ENCODE measurements around the gene GLRX2.

The GLRX2 gene

GRCh38 chr1:193079187-193079586, 26.0 kb downstream of the GLRX2 start:
- DNase-seq (ENCODE audit: low read depth, low spot score) = no peak
- H3K36me3 ChIP-seq (ENCODE audit: insufficient read depth, insufficient read length, low read length) = peaks cover 80% of the 10 kb centered on the region
- peaks cover 18% of the 10 kb centered on the region for H3K9me3 ChIP-seq (ENCODE audit: insufficient read depth, low read length)
- no peak overlapping the region for H3K9ac ChIP-seq (ENCODE audit: insufficient read length, low read depth)
- no peak for TF ChIP-seq SUZ12 (IDR thresholded peaks at IDR 0.05; ENCODE audit: extremely low read depth, insufficient read depth, insufficient read length)
- TF ChIP-seq ZNF274 (IDR thresholded peaks at IDR 0.05; ENCODE audit: low read depth, low read length) = no peak
- TF ChIP-seq YY1 (IDR thresholded peaks at IDR 0.05; ENCODE audit: insufficient read depth, insufficient read length) = no peak
- H3K4me3 ChIP-seq (ENCODE audit: insufficient read length, low read depth) = no peak overlapping the region
- no peaks in the 10 kb centered on the region for H3K27me3 ChIP-seq (ENCODE audit: insufficient read depth, insufficient read length)
- no peaks in the 10 kb centered on the region for H3K4me1 ChIP-seq (ENCODE audit: insufficient read depth, insufficient read length)

GRCh38 chr1:193077991-193078390, 27.2 kb downstream of the GLRX2 start:
- H3K9me3 ChIP-seq (ENCODE audit: insufficient read depth, low read length) = peaks cover 23% of the 10 kb centered on the region
- H3K9ac ChIP-seq (ENCODE audit: insufficient read length, low read depth) = no peak overlapping the region
- no peaks in the 10 kb centered on the region for H3K27me3 ChIP-seq (ENCODE audit: insufficient read depth, insufficient read length)
- H3K36me3 ChIP-seq (ENCODE audit: insufficient read depth, insufficient read length, low read length) = peaks cover 73% of the 10 kb centered on the region
- no peaks in the 10 kb centered on the region for H3K4me1 ChIP-seq (ENCODE audit: insufficient read depth, insufficient read length)
- TF ChIP-seq YY1 (IDR thresholded peaks at IDR 0.05; ENCODE audit: insufficient read depth, insufficient read length) (no peak), ZNF274 (IDR thresholded peaks at IDR 0.05; ENCODE audit: low read depth, low read length) (no peak), SUZ12 (IDR thresholded peaks at IDR 0.05; ENCODE audit: extremely low read depth, insufficient read depth, insufficient read length) (no peak)
- no peak overlapping the region for H3K4me3 ChIP-seq (ENCODE audit: insufficient read length, low read depth)
- DNase-seq (ENCODE audit: low read depth, low spot score) = no peak

- H3K4me3 ChIP-seq (ENCODE audit: insufficient read length, low read depth) = no peak overlapping the region
- no peaks in the 10 kb centered on the region for H3K4me1 ChIP-seq (ENCODE audit: insufficient read depth, insufficient read length)
- DNase-seq (ENCODE audit: low read depth, low spot score) = no peak
- no peak overlapping the region for H3K9ac ChIP-seq (ENCODE audit: insufficient read length, low read depth)
- TF ChIP-seq ZNF274 (IDR thresholded peaks at IDR 0.05; ENCODE audit: low read depth, low read length) = no peak
- no peak for TF ChIP-seq SUZ12 (IDR thresholded peaks at IDR 0.05; ENCODE audit: extremely low read depth, insufficient read depth, insufficient read length)
- TF ChIP-seq YY1 (IDR thresholded peaks at IDR 0.05; ENCODE audit: insufficient read depth, insufficient read length) = no peak
- 0 out of 2 replicates have a peak, but pooled peaks cover 6% of the 10 kb centered on the region for H3K9me3 ChIP-seq (ENCODE audit: insufficient read depth, low read length)
- peaks cover 53% of the 10 kb centered on the region for H3K36me3 ChIP-seq (ENCODE audit: insufficient read depth, insufficient read length, low read length)
- H3K27me3 ChIP-seq (ENCODE audit: insufficient read depth, insufficient read length) = no peaks in the 10 kb centered on the region
Observed at GRCh38 chr1:193070942-193071341, 34.3 kb downstream of the GLRX2 start.

- Histone ChIP-seq H3K9me3 (ENCODE audit: insufficient read depth, low read length) (0 out of 2 replicates have a peak, but pooled peaks cover 6% of the 10 kb centered on the region), H3K27me3 (ENCODE audit: insufficient read depth, insufficient read length) (no peaks in the 10 kb centered on the region), H3K36me3 (ENCODE audit: insufficient read depth, insufficient read length, low read length) (peaks cover 53% of the 10 kb centered on the region), H3K4me3 (ENCODE audit: insufficient read length, low read depth) (no peak overlapping the region), H3K9ac (ENCODE audit: insufficient read length, low read depth) (no peak overlapping the region), H3K4me1 (ENCODE audit: insufficient read depth, insufficient read length) (no peaks in the 10 kb centered on the region)
- no peak for TF ChIP-seq ZNF274 (IDR thresholded peaks at IDR 0.05; ENCODE audit: low read depth, low read length)
- TF ChIP-seq YY1 (IDR thresholded peaks at IDR 0.05; ENCODE audit: insufficient read depth, insufficient read length) = no peak
- no peak for TF ChIP-seq SUZ12 (IDR thresholded peaks at IDR 0.05; ENCODE audit: extremely low read depth, insufficient read depth, insufficient read length)
- no peak for DNase-seq (ENCODE audit: low read depth, low spot score)
Observed at GRCh38 chr1:193070386-193070753, 34.8 kb downstream of the GLRX2 start.

- Histone ChIP-seq H3K4me1 (ENCODE audit: insufficient read depth, insufficient read length) (no peaks in the 10 kb centered on the region), H3K9ac (ENCODE audit: insufficient read length, low read depth) (no peak overlapping the region), H3K9me3 (ENCODE audit: insufficient read depth, low read length) (0 out of 2 replicates have a peak, but pooled peaks cover 6% of the 10 kb centered on the region), H3K27me3 (ENCODE audit: insufficient read depth, insufficient read length) (no peaks in the 10 kb centered on the region), H3K36me3 (ENCODE audit: insufficient read depth, insufficient read length, low read length) (peaks cover 51% of the 10 kb centered on the region), H3K4me3 (ENCODE audit: insufficient read length, low read depth) (no peak overlapping the region)
- DNase-seq (ENCODE audit: low read depth, low spot score) = no peak
- no peak for TF ChIP-seq YY1 (IDR thresholded peaks at IDR 0.05; ENCODE audit: insufficient read depth, insufficient read length)
- TF ChIP-seq SUZ12 (IDR thresholded peaks at IDR 0.05; ENCODE audit: extremely low read depth, insufficient read depth, insufficient read length) = no peak
- no peak for TF ChIP-seq ZNF274 (IDR thresholded peaks at IDR 0.05; ENCODE audit: low read depth, low read length)
Observed at GRCh38 chr1:193069748-193070385, 35.3 kb downstream of the GLRX2 start.

GRCh38 chr1:193068013-193068412, 37.2 kb downstream of the GLRX2 start:
- no peak for DNase-seq (ENCODE audit: low read depth, low spot score)
- TF ChIP-seq SUZ12 (IDR thresholded peaks at IDR 0.05; ENCODE audit: extremely low read depth, insufficient read depth, insufficient read length) = no peak
- no peak for TF ChIP-seq ZNF274 (IDR thresholded peaks at IDR 0.05; ENCODE audit: low read depth, low read length)
- H3K4me3 ChIP-seq (ENCODE audit: insufficient read length, low read depth) = no peak overlapping the region
- no peaks in the 10 kb centered on the region for H3K4me1 ChIP-seq (ENCODE audit: insufficient read depth, insufficient read length)
- H3K9me3 ChIP-seq (ENCODE audit: insufficient read depth, low read length) = 0 out of 2 replicates have a peak, but pooled peaks cover 2% of the 10 kb centered on the region
- H3K36me3 ChIP-seq (ENCODE audit: insufficient read depth, insufficient read length, low read length) = peaks cover 59% of the 10 kb centered on the region
- no peak overlapping the region for H3K9ac ChIP-seq (ENCODE audit: insufficient read length, low read depth)
- H3K27me3 ChIP-seq (ENCODE audit: insufficient read depth, insufficient read length) = no peaks in the 10 kb centered on the region

GRCh38 chr1:193066606-193067005, 38.6 kb downstream of the GLRX2 start:
- Histone ChIP-seq H3K4me1 (ENCODE audit: insufficient read depth, insufficient read length) (no peaks in the 10 kb centered on the region), H3K9ac (ENCODE audit: insufficient read length, low read depth) (no peak overlapping the region), H3K27me3 (ENCODE audit: insufficient read depth, insufficient read length) (no peaks in the 10 kb centered on the region), H3K36me3 (ENCODE audit: insufficient read depth, insufficient read length, low read length) (peaks cover 53% of the 10 kb centered on the region), H3K4me3 (ENCODE audit: insufficient read length, low read depth) (no peak overlapping the region), H3K9me3 (ENCODE audit: insufficient read depth, low read length) (no peaks in the 10 kb centered on the region)
- TF ChIP-seq SUZ12 (IDR thresholded peaks at IDR 0.05; ENCODE audit: extremely low read depth, insufficient read depth, insufficient read length) (no peak), YY1 (IDR thresholded peaks at IDR 0.05; ENCODE audit: insufficient read depth, insufficient read length) (no peak), ZNF274 (IDR thresholded peaks at IDR 0.05; ENCODE audit: low read depth, low read length) (no peak)
- DNase-seq (ENCODE audit: low read depth, low spot score) = no peak

Measured in NT2/D1 (cell line).